SU-DHL-6 (cell line): ENCODE results near the gene KCNS1.

ENCODE experiments used
- H2AFZ ChIP-seq: fragments of 200-600 bp; sonication (generic); 2 replicates; pipeline ENCODE4 v1.6.1; 2014; ENCODE audit warnings: low read depth, mild to moderate bottlenecking, moderate library complexity, mixed read lengths, antibody characterized with exemption, low read length; ENCODE audit not compliant: severe bottlenecking
- H3F3A ChIP-seq: fragments of 200-600 bp; shearing (Covaris generic); 2 replicates; pipeline ENCODE4 v1.6.0; 2016; ENCODE audit warnings: antibody characterized with exemption, mild to moderate bottlenecking; ENCODE audit not compliant: insufficient read depth
- H3K27ac ChIP-seq: fragments of 200-600 bp; sonication (generic); 2 replicates; pipeline ENCODE4 v1.5.1; 2016; ENCODE audit warnings: low read depth, mild to moderate bottlenecking, low read length, moderate library complexity, mixed read lengths
- H3K27me3 ChIP-seq: fragments of 200-600 bp; sonication (generic), shearing (Covaris generic); 2 replicates; pipeline ENCODE4 v1.6.0; 2014; ENCODE audit warnings: mild to moderate bottlenecking, low read length
- H3K36me3 ChIP-seq: fragments of 200-600 bp; sonication (generic); 2 replicates; pipeline ENCODE4 v1.6.1; 2014; ENCODE audit warnings: mild to moderate bottlenecking, low read length, mixed read lengths
- H3K4me2 ChIP-seq: fragments of 300-600, 200-600 bp; shearing (Covaris generic), sonication (generic); 2 replicates; pipeline ENCODE4 v1.6.0; 2014; ENCODE audit warnings: low read length, low read depth, mild to moderate bottlenecking; ENCODE audit not compliant: poor library complexity, severe bottlenecking
- H3K4me3 ChIP-seq: fragments of 200-600 bp; sonication (generic); 2 replicates; pipeline ENCODE4 v1.5.1; 2014; ENCODE audit warnings: antibody characterized with exemption, low read length, mild to moderate bottlenecking, mixed read lengths; ENCODE audit not compliant: insufficient read depth, poor library complexity, severe bottlenecking
- H3K79me2 ChIP-seq: fragments of 200-600 bp; sonication (generic); 2 replicates; pipeline ENCODE4 v1.6.1; 2014; ENCODE audit warnings: mild to moderate bottlenecking, low read length, moderate library complexity; ENCODE audit not compliant: insufficient read depth
- H3K9ac ChIP-seq: fragments of 200-600 bp; sonication (generic); 2 replicates; pipeline ENCODE4 v1.7.0; 2014; ENCODE audit warnings: mild to moderate bottlenecking, low read length
- H3K9me2 ChIP-seq: fragments of 200-600 bp; sonication (generic); replicated peaks from 2 replicates; pipeline ENCODE4 v1.6.1; 2014; ENCODE audit warnings: low read length; ENCODE audit not compliant: insufficient read depth
- H3K9me3 ChIP-seq: fragments of 200-600 bp; sonication (generic); 2 replicates; pipeline ENCODE4 v1.6.1; 2014; ENCODE audit warnings: low read length, mixed read lengths; ENCODE audit not compliant: insufficient read depth
- H4K20me1 ChIP-seq: fragments of 200-600 bp; sonication (generic); 2 replicates; pipeline ENCODE4 v1.6.1; 2014; ENCODE audit warnings: low read depth, mild to moderate bottlenecking, antibody characterized with exemption, low read length, moderate library complexity, mixed read lengths
- CTCF ChIP-seq: fragments of 200-600 bp; sonication (generic); IDR thresholded peaks from one replicate; pipeline ENCODE4 v1.5.1; 2017; ENCODE audit warnings: antibody characterized with exemption, mild to moderate bottlenecking, low read length, moderate library complexity; ENCODE audit not compliant: insufficient read depth, poor library complexity, severe bottlenecking
- EZH2phosphoT487 ChIP-seq: fragments of 200-600 bp; sonication (generic), shearing (Covaris generic); conservative IDR thresholded peaks from 2 replicates; pipeline ENCODE4 v1.6.1; 2018; ENCODE audit warnings: mild to moderate bottlenecking, antibody characterized with exemption, low read length, moderate library complexity, mixed read lengths

Gene KCNS1

GRCh38 chr20:45118028-45118427 is 17.1 kb upstream of the KCNS1 start:
- Histone ChIP-seq H3K9ac (no peak overlapping the region), H3K9me3 (no peaks in the 10 kb centered on the region), H3F3A (no peaks in the 10 kb centered on the region), H3K9me2 (no peaks in the 10 kb centered on the region), H2AFZ (no peak overlapping the region), H3K36me3 (no peaks in the 10 kb centered on the region), H4K20me1 (no peaks in the 10 kb centered on the region), H3K27me3 (no peaks in the 10 kb centered on the region), H3K4me2 (no peak overlapping the region), H3K4me3 (no peak overlapping the region), H3K79me2 (no peaks in the 10 kb centered on the region), H3K27ac (no peak overlapping the region)
- TF ChIP-seq CTCF (no peak), EZH2phosphoT487 (no peak)

DNA sequence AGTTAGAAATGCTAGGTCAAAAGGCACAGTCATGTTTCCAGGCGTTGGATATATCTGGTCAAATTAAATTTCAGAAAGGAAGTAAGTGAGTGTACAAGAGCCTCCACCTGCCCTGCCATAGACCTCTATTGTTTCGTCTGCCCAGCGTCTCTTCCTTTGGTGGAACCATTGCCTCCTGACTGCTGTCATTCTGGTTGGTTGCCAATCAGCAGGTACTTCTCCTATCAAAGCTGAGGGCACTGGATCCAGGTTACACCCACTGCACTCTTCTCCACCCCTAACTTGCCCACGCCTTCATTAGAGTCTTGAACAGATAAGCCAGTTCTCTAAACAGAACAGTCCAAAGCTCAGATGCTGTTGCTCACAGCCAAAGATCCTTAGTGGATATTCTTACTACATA is 16.7 kb upstream of the KCNS1 start:
- no peak overlapping the region for H3K4me3 ChIP-seq
- H3F3A ChIP-seq: no peaks in the 10 kb centered on the region
- no peaks in the 10 kb centered on the region for H4K20me1 ChIP-seq
- TF ChIP-seq EZH2phosphoT487 (no peak), CTCF (no peak)
- H3K9me2 ChIP-seq: no peaks in the 10 kb centered on the region
- H3K9me3 ChIP-seq: no peaks in the 10 kb centered on the region
- H3K4me2 ChIP-seq: no peak overlapping the region
- no peaks in the 10 kb centered on the region for H3K79me2 ChIP-seq
- H2AFZ ChIP-seq: no peak overlapping the region
- no peaks in the 10 kb centered on the region for H3K36me3 ChIP-seq
- H3K9ac ChIP-seq: no peak overlapping the region
- no peak overlapping the region for H3K27ac ChIP-seq
- no peaks in the 10 kb centered on the region for H3K27me3 ChIP-seq

DNA sequence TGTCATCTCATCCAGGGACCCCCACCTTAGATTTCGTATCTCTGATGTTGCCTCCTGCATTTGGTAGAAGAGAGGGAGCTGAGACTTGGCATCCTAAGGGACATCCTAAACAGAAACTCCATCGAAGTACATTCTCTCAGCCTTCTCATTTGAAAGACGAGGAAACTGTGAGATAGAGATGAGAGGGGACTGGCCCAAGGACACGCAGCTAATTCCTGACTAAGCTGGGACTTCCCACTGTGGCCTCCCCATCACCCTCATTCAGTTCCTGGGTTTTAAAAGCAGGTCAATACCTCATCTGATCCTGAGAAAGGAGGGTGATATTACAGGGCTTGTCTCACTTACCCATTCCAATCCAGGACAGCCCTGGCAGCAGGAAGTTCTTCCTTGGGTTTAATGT is 14.9 kb upstream of the KCNS1 start:
- no peak overlapping the region for H3K9ac ChIP-seq
- H4K20me1 ChIP-seq: no peaks in the 10 kb centered on the region
- no peak for TF ChIP-seq CTCF
- TF ChIP-seq EZH2phosphoT487: no peak
- H3F3A ChIP-seq: no peaks in the 10 kb centered on the region
- H3K9me2 ChIP-seq: no peaks in the 10 kb centered on the region
- H3K27me3 ChIP-seq: no peaks in the 10 kb centered on the region
- H3K4me2 ChIP-seq: no peak overlapping the region
- H3K79me2 ChIP-seq: no peaks in the 10 kb centered on the region
- H3K36me3 ChIP-seq: no peaks in the 10 kb centered on the region
- H3K4me3 ChIP-seq: no peak overlapping the region
- H3K27ac ChIP-seq: no peak overlapping the region
- no peaks in the 10 kb centered on the region for H3K9me3 ChIP-seq
- no peak overlapping the region for H2AFZ ChIP-seq

DNA sequence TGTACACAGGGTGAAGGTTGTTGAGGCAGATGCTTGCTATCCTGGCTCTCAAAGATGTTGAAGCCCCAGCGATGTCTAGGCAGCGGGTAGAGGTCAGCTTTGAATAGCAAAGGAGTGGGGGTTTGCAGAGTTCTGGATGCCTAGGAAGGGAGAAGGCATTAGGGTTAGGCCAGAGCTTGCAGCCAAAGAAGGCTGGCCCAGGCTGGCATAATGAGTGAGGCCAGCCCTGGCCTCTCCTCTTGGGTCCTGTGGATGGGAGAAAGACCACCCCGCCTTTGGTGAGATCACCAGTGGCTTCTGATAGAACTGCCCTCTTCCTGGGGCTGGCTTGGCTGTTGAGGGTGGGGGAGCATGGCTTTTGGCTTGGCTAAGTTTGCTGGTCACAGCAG is 14.5 kb upstream of the KCNS1 start:
- Histone ChIP-seq H3K4me2 (no peak overlapping the region), H3K79me2 (no peaks in the 10 kb centered on the region), H2AFZ (no peak overlapping the region), H4K20me1 (no peaks in the 10 kb centered on the region), H3K9ac (no peak overlapping the region), H3K9me2 (no peaks in the 10 kb centered on the region), H3K9me3 (no peaks in the 10 kb centered on the region), H3F3A (no peaks in the 10 kb centered on the region), H3K27ac (no peak overlapping the region), H3K4me3 (no peak overlapping the region), H3K36me3 (no peaks in the 10 kb centered on the region), H3K27me3 (no peaks in the 10 kb centered on the region)
- TF ChIP-seq EZH2phosphoT487: no peak
- no peak for TF ChIP-seq CTCF
